GM15510 (cell line): ENCODE results near the gene SPIRE1.

Experiments used
- POLR2A ChIP-seq: IDR thresholded peaks from 3 replicates; pipeline ENCODE4 v1.6.1; 2011; ENCODE audit warnings: borderline replicate concordance; ENCODE audit not compliant: insufficient read length; ENCODE audit errors: extremely low read depth

The SPIRE1 gene

GRCh38 chr18:12592597-12593127 is 65.2 kb downstream of the SPIRE1 start:
- no peak for TF ChIP-seq POLR2A

- TF ChIP-seq POLR2A: no peak
These were observed 68.5 kb downstream of the SPIRE1 start for GRCh38 chr18:12589448-12589847.

GRCh38 chr18:12586956-12587355 is 71.0 kb downstream of the SPIRE1 start:
- TF ChIP-seq POLR2A: no peak

GRCh38 chr18:12585218-12585617 is 72.7 kb downstream of the SPIRE1 start:
- no peak for TF ChIP-seq POLR2A

GRCh38 chr18:12580630-12581342 is 77.1 kb downstream of the SPIRE1 start:
- TF ChIP-seq POLR2A: no peak

GRCh38 chr18:12579775-12580174 is 78.1 kb downstream of the SPIRE1 start:
- TF ChIP-seq POLR2A: no peak

- TF ChIP-seq POLR2A: no peak
These were observed 80.1 kb downstream of the SPIRE1 start for GRCh38 chr18:12577848-12578247.

- TF ChIP-seq POLR2A: no peak
These were observed 83.3 kb downstream of the SPIRE1 start for GRCh38 chr18:12574494-12575185.

GRCh38 chr18:12571630-12572029 is 86.3 kb downstream of the SPIRE1 start:
- TF ChIP-seq POLR2A: no peak

GRCh38 chr18:12569791-12570190 is 88.1 kb downstream of the SPIRE1 start:
- TF ChIP-seq POLR2A: no peak

- TF ChIP-seq POLR2A: no peak
These were observed 90.1 kb downstream of the SPIRE1 start for GRCh38 chr18:12567849-12568248.

- TF ChIP-seq POLR2A: no peak
These were observed 93.0 kb downstream of the SPIRE1 start for GRCh38 chr18:12564861-12565260.

- no peak for TF ChIP-seq POLR2A
These were observed 93.5 kb downstream of the SPIRE1 start for GRCh38 chr18:12564378-12564777.

- TF ChIP-seq POLR2A: no peak
These were observed 98.6 kb downstream of the SPIRE1 start for GRCh38 chr18:12559319-12559718.

GRCh38 chr18:12556946-12557806 is 100.7 kb downstream of the SPIRE1 start:
- TF ChIP-seq POLR2A: no peak
